Suprapubic skin (tissue), 3 donors: Measurements from ENCODE around the gene STH.

ENCODE experiments used
- EP300 ChIP-seq: sonication (generic); formaldehyde crosslinking; IDR thresholded peaks from one replicate; pipeline ENCODE4 v1.6.1; 2017; ENCODE audit warnings: antibody characterized with exemption
- POLR2A ChIP-seq, 2 donors: fragments of 450-650 bp; IDR thresholded peaks; one replicate each; pipeline ENCODE4 v1.6.1; 2017; ENCODE audit warnings: antibody characterized with exemption in 2 of 2, mild to moderate bottlenecking in 2 of 2, moderate library complexity in 2 of 2
- TF ChIP-seq, protein P1 (sequence below), 2 donors: fragments of 200-600 bp in 1 of 2; fragments of 450-650 bp in 1 of 2; sonication (generic) in 1 of 2; IDR thresholded peaks; one replicate each; pipeline ENCODE4 v1.5.1; 2016 to 2019; ENCODE audit warnings: antibody characterized with exemption in 2 of 2, mild to moderate bottlenecking in 1 of 2, moderate library complexity in 1 of 2

DNA sequence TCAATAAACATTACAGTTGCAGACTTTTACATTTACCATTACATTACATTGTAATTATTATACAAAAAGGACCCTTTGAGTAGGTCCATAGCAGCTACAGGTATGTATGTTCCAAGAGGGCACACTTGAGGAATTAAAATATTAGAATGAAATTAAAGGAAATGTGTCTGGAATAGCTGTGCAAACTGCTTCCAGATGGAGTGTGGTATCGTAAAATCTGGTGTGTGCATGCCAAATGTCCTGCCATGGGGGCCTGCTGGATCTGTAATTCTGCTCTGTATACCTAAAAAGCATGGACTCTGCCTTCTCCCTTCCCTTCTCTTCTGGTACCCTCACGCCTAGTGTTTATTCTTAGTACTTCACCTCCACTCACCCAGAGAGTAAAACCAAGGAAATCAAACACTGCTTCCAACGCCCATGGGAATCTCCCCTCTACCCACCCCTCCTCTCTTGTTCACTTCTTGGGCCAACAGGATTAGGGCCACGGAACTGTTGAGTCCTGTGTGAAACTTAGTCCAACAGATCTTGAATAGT is 38.7 kb downstream of the STH start:
- TF ChIP-seq, protein P1, sequence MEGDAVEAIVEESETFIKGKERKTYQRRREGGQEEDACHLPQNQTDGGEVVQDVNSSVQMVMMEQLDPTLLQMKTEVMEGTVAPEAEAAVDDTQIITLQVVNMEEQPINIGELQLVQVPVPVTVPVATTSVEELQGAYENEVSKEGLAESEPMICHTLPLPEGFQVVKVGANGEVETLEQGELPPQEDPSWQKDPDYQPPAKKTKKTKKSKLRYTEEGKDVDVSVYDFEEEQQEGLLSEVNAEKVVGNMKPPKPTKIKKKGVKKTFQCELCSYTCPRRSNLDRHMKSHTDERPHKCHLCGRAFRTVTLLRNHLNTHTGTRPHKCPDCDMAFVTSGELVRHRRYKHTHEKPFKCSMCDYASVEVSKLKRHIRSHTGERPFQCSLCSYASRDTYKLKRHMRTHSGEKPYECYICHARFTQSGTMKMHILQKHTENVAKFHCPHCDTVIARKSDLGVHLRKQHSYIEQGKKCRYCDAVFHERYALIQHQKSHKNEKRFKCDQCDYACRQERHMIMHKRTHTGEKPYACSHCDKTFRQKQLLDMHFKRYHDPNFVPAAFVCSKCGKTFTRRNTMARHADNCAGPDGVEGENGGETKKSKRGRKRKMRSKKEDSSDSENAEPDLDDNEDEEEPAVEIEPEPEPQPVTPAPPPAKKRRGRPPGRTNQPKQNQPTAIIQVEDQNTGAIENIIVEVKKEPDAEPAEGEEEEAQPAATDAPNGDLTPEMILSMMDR (IDR thresholded peaks at IDR 0.05), result no peak
- TF ChIP-seq POLR2A (IDR thresholded peaks at IDR 0.05), result no peak
- no peak for TF ChIP-seq EP300
